ENCODE data around the gene TUSC7.

The TUSC7 gene

GRCh38 chr3:116709479-116709878, at the start of gene TUSC7:
Gene TUSC7, plus strand, starts transcription at chr3:116709779.
- no peak for DNase-seq

GRCh38 chr3:116661196-116661595, 48.4 kb upstream of the TUSC7 start:
- DNase-seq = no peak

GRCh38 chr3:116663161-116664110, 46.1 kb upstream of the TUSC7 start:
- peak in 1 of 2 experiments; percentile 36 for DNase-seq

- no peak for DNase-seq
These were observed 42.3 kb upstream of the TUSC7 start for GRCh38 chr3:116667324-116667723.

- no peak for DNase-seq
These were observed 41.8 kb upstream of the TUSC7 start for GRCh38 chr3:116667791-116668190.

- no peak for DNase-seq
These were observed 40.0 kb upstream of the TUSC7 start for GRCh38 chr3:116669576-116669975.

GRCh38 chr3:116671151-116671550, 38.4 kb upstream of the TUSC7 start:
- no peak for DNase-seq

- DNase-seq = no peak
These were observed 30.7 kb upstream of the TUSC7 start for GRCh38 chr3:116678853-116679252.

GRCh38 chr3:116691041-116691440, 18.5 kb upstream of the TUSC7 start:
- DNase-seq = no peak

GRCh38 chr3:116701070-116701469, 8.5 kb upstream of the TUSC7 start:
- no peak for DNase-seq

GRCh38 chr3:116702334-116702733, 7.2 kb upstream of the TUSC7 start:
- DNase-seq = no peak

GRCh38 chr3:116707531-116707930, 2.0 kb upstream of the TUSC7 start:
- DNase-seq = no peak

GRCh38 chr3:116716490-116716889, 6.9 kb downstream of the TUSC7 start:
- no peak for DNase-seq

GRCh38 chr3:116717566-116717965, 8.0 kb downstream of the TUSC7 start:
- DNase-seq = no peak

GRCh38 chr3:116728454-116728853, 18.9 kb downstream of the TUSC7 start:
- no peak for DNase-seq

GRCh38 chr3:116734243-116734642, 24.7 kb downstream of the TUSC7 start:
- no peak for DNase-seq

GRCh38 chr3:116739678-116740077, 30.1 kb downstream of the TUSC7 start:
- DNase-seq = no peak

GRCh38 chr3:116740293-116740692, 30.7 kb downstream of the TUSC7 start:
- DNase-seq = no peak

GRCh38 chr3:116741467-116741866, 31.9 kb downstream of the TUSC7 start:
- no peak for DNase-seq

GRCh38 chr3:116743062-116743461, 33.5 kb downstream of the TUSC7 start:
- no peak for DNase-seq

GRCh38 chr3:116749388-116749787, 39.8 kb downstream of the TUSC7 start:
- no peak for DNase-seq

GRCh38 chr3:116757315-116757714, 47.7 kb downstream of the TUSC7 start:
- DNase-seq = no peak

GRCh38 chr3:116759316-116759715, 49.7 kb downstream of the TUSC7 start:
- no peak for DNase-seq
